Measurements from ENCODE around the gene SORCS2. TPM values are rescaled to one million over a fixed set of nuclear protein-coding genes. Genes with fewer than 3 reads are reported as not detected.

Gene SORCS2
- total RNA-seq, 2 donors from 2014 or later = 0.68 to 0.92 TPM

GRCh38 chr4:7166237-7166636 is 26.1 kb upstream of the SORCS2 start:
- H3K4me3 ChIP-seq = no peak overlapping the region
- peaks cover 0 to 11% of the 10 kb centered on the region in 2 donors for H3K4me1 ChIP-seq (ENCODE audit: control insufficient read depth in 1 of 2, low read depth in 2 of 2)
- H3K27ac ChIP-seq = no peak overlapping the region
- DNase-seq (ENCODE audit: low spot score) (no peak), ATAC-seq (ENCODE audit: insufficient number of reproducible peaks, low FRiP score, low read depth) (no peak)
- H3K27me3 ChIP-seq (replicated peaks; ENCODE audit: insufficient read depth) = no peaks in the 10 kb centered on the region
- TF ChIP-seq CTCF (IDR thresholded peaks at IDR 0.05) = no peak
- H3K36me3 ChIP-seq = no peaks in the 10 kb centered on the region
- H3K9me3 ChIP-seq = no peaks in the 10 kb centered on the region

- H3K4me3 ChIP-seq = no peak overlapping the region
- ATAC-seq (ENCODE audit: insufficient number of reproducible peaks, low FRiP score, low read depth) = no peak
- no peak for TF ChIP-seq CTCF (IDR thresholded peaks at IDR 0.05)
- H3K4me1 ChIP-seq (ENCODE audit: control insufficient read depth in 1 of 2, low read depth in 2 of 2) = peaks cover 0 to 2% of the 10 kb centered on the region in 2 donors
- no peaks in the 10 kb centered on the region for H3K9me3 ChIP-seq
- no peak for DNase-seq (ENCODE audit: low spot score)
- no peak overlapping the region for H3K27ac ChIP-seq
- no peaks in the 10 kb centered on the region for H3K36me3 ChIP-seq
- H3K27me3 ChIP-seq (replicated peaks; ENCODE audit: insufficient read depth) = no peaks in the 10 kb centered on the region
Observed at GRCh38 chr4:7166981-7167700, 25.2 kb upstream of the SORCS2 start.

GRCh38 chr4:7167706-7168105 is 24.6 kb upstream of the SORCS2 start:
- no peak overlapping the region for H3K27ac ChIP-seq
- no peak for TF ChIP-seq CTCF (IDR thresholded peaks at IDR 0.05)
- DNase-seq (ENCODE audit: low spot score) = no peak
- H3K27me3 ChIP-seq (replicated peaks; ENCODE audit: insufficient read depth) = no peaks in the 10 kb centered on the region
- no peaks in the 10 kb centered on the region for H3K9me3 ChIP-seq
- ATAC-seq (ENCODE audit: insufficient number of reproducible peaks, low FRiP score, low read depth) = no peak
- no peak overlapping the region for H3K4me3 ChIP-seq
- H3K4me1 ChIP-seq (ENCODE audit: control insufficient read depth in 1 of 2, low read depth in 2 of 2) = no peaks in the 10 kb centered on the region
- no peaks in the 10 kb centered on the region for H3K36me3 ChIP-seq

GRCh38 chr4:7168106-7168505 is 24.2 kb upstream of the SORCS2 start:
- no peaks in the 10 kb centered on the region for H3K4me1 ChIP-seq (ENCODE audit: control insufficient read depth in 1 of 2, low read depth in 2 of 2)
- DNase-seq (ENCODE audit: low spot score) (no peak), ATAC-seq (ENCODE audit: insufficient number of reproducible peaks, low FRiP score, low read depth) (no peak)
- no peak overlapping the region for H3K4me3 ChIP-seq
- H3K27me3 ChIP-seq (replicated peaks; ENCODE audit: insufficient read depth) = no peaks in the 10 kb centered on the region
- no peak for TF ChIP-seq CTCF (IDR thresholded peaks at IDR 0.05)
- no peak overlapping the region for H3K27ac ChIP-seq
- no peaks in the 10 kb centered on the region for H3K36me3 ChIP-seq
- no peaks in the 10 kb centered on the region for H3K9me3 ChIP-seq

- ATAC-seq (ENCODE audit: insufficient number of reproducible peaks, low FRiP score, low read depth) = no peak
- H3K4me1 ChIP-seq (ENCODE audit: control insufficient read depth in 1 of 2, low read depth in 2 of 2) = no peaks in the 10 kb centered on the region
- no peak for TF ChIP-seq CTCF (IDR thresholded peaks at IDR 0.05)
- no peak overlapping the region for H3K4me3 ChIP-seq
- H3K27ac ChIP-seq = no peak overlapping the region
- H3K36me3 ChIP-seq = no peaks in the 10 kb centered on the region
- H3K27me3 ChIP-seq (replicated peaks; ENCODE audit: insufficient read depth) = no peaks in the 10 kb centered on the region
- no peak for DNase-seq (ENCODE audit: low spot score)
- no peaks in the 10 kb centered on the region for H3K9me3 ChIP-seq
Observed at GRCh38 chr4:7169134-7169533, 23.2 kb upstream of the SORCS2 start.
